ENCODE measurements around the gene MUCL1.

- TF ChIP-seq POLR2A (IDR thresholded peaks at IDR 0.05; ENCODE audit: low read length) (no peak), GATA1 (IDR thresholded peaks at IDR 0.05; ENCODE audit: low read depth, low read length) (no peak)
These were observed 11.5 kb downstream of the MUCL1 start for GRCh38 chr12:54865683-54866324.
